ENCODE measurements around the gene RAI1. TPM values are rescaled to one million over a fixed set of nuclear protein-coding genes. Genes with fewer than 3 reads are reported as not detected.

RAI1 gene
- total and polyA plus RNA-seq, 2 experiments from 2014 or later: 0.87 to 0.89 TPM

DNA sequence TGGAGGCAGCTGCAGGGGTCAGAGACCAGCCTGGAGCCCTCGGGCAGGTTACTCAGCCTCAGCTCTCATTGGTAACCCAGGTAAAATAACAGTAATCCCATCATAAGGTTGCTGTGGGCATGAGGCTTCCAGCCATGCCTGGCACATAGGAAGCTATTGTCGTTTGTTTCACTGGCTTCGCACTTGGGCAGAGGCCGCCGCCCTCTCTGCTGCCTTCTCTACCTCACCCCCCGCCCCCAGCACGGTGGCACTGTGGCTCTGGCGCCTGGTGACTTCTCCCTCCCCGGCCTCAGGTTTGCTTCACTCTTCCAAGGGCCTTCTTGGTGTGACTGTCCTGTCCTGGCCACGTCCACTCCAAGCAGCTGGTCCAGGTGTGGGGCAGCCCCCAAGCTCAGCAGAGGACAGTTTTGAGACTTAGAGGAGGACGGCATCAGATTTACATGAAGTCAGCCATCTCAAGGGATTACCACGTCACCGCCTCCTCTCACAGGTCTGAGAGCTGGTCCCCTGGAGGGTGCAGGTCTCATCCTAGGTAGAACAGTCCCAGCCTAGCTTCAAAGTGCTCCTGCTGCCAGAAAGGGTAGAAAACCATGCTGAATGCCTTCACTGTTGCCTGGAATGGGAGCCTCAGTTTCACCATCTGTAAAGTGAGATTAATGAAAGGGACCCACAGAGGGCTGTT lies 120.7 kb downstream of the RAI1 start (continued):
- TF ChIP-seq, protein P1, sequence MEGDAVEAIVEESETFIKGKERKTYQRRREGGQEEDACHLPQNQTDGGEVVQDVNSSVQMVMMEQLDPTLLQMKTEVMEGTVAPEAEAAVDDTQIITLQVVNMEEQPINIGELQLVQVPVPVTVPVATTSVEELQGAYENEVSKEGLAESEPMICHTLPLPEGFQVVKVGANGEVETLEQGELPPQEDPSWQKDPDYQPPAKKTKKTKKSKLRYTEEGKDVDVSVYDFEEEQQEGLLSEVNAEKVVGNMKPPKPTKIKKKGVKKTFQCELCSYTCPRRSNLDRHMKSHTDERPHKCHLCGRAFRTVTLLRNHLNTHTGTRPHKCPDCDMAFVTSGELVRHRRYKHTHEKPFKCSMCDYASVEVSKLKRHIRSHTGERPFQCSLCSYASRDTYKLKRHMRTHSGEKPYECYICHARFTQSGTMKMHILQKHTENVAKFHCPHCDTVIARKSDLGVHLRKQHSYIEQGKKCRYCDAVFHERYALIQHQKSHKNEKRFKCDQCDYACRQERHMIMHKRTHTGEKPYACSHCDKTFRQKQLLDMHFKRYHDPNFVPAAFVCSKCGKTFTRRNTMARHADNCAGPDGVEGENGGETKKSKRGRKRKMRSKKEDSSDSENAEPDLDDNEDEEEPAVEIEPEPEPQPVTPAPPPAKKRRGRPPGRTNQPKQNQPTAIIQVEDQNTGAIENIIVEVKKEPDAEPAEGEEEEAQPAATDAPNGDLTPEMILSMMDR (conservative IDR thresholded peaks at IDR 0.05; ENCODE audit: low read depth in 2 of 2): no peak
- TF ChIP-seq CREB1 (CRISPR knock-in tag; IDR thresholded peaks at IDR 0.05; ENCODE audit: low read depth) (no peak), ZNF114 (CRISPR knock-in tag; IDR thresholded peaks at IDR 0.05) (no peak), EZH2phosphoT487 (IDR thresholded peaks at IDR 0.05; ENCODE audit: unreplicated experiment) (no peak), JUNB (IDR thresholded peaks at IDR 0.05; ENCODE audit: unreplicated experiment) (no peak), ZNF331 (CRISPR knock-in tag; IDR thresholded peaks at IDR 0.05; ENCODE audit: low read depth) (no peak), STAT1 (IDR thresholded peaks at IDR 0.05; ENCODE audit: unreplicated experiment) (no peak)

DNA sequence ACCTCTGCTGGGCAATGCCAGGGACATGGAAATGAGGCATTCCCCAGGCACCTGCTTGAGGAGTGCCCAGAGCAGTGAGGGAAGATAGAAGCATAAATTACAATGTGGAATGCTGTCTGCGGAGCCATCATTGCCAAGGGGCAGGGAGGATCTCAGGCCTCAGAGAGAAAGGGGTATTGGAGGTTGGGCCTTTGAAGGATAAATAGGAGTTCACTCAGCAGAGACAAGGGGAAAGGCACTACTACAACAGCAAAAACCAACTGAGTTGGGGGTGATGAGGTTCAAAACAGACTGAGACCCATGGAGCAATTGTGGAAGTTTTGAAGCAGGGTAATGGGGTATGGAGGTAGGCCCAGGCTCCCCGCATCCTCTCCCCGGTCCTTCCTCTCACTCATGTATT lies 122.7 kb downstream of the RAI1 start:
- H3K27ac ChIP-seq (ENCODE audit: low read depth): no peak overlapping the region
- no peak overlapping the region for H3K4me3 ChIP-seq
- H3K9me2 ChIP-seq (ENCODE audit: insufficient read depth): no peaks in the 10 kb centered on the region
- DNase-seq (ENCODE audit: low spot score): no peak
- ATAC-seq: no peak
- no peaks in the 10 kb centered on the region for H3K36me3 Mint-ChIP-seq (ENCODE audit: low read depth)
- no peaks in the 10 kb centered on the region for H3K36me3 ChIP-seq (ENCODE audit: insufficient read depth)
- H2AFZ ChIP-seq: no peak overlapping the region
- H3K4me1 Mint-ChIP-seq: peaks cover 13% of the 10 kb centered on the region
- H3K79me2 ChIP-seq (replicated peaks; ENCODE audit: insufficient read depth): no peaks in the 10 kb centered on the region
- no peak for TF ChIP-seq CREB1 (CRISPR knock-in tag; IDR thresholded peaks at IDR 0.05; ENCODE audit: low read depth)
- no peak for TF ChIP-seq EZH2phosphoT487 (IDR thresholded peaks at IDR 0.05; ENCODE audit: unreplicated experiment)
- TF ChIP-seq, protein P2, sequence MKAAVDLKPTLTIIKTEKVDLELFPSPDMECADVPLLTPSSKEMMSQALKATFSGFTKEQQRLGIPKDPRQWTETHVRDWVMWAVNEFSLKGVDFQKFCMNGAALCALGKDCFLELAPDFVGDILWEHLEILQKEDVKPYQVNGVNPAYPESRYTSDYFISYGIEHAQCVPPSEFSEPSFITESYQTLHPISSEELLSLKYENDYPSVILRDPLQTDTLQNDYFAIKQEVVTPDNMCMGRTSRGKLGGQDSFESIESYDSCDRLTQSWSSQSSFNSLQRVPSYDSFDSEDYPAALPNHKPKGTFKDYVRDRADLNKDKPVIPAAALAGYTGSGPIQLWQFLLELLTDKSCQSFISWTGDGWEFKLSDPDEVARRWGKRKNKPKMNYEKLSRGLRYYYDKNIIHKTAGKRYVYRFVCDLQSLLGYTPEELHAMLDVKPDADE (IDR thresholded peaks at IDR 0.05): no peak
- no peak for TF ChIP-seq EZH2 (IDR thresholded peaks at IDR 0.05; ENCODE audit: low read depth, unreplicated experiment)
- TF ChIP-seq ZNF331 (CRISPR knock-in tag; IDR thresholded peaks at IDR 0.05; ENCODE audit: low read depth): no peak
- no peaks in the 10 kb centered on the region for H3F3A ChIP-seq (replicated peaks; ENCODE audit: low read depth)
- H3K9me3 Mint-ChIP-seq: no peaks in the 10 kb centered on the region; the same call in 2 of the 3 replicates
- no peak overlapping the region for H3K4me2 ChIP-seq
- H3K4me3 Mint-ChIP-seq: no peak overlapping the region
- 0 out of 2 replicates have a peak, but pooled peaks cover 4% of the 10 kb centered on the region for H3K4me1 ChIP-seq (ENCODE audit: insufficient read depth)
- H3K27me3 Mint-ChIP-seq (ENCODE audit: insufficient read depth, low read depth, poor library complexity): peaks cover 19% of the 10 kb centered on the region
- H4K20me1 ChIP-seq (replicated peaks; ENCODE audit: insufficient read depth): no peaks in the 10 kb centered on the region; the same call in 1 of the 2 replicates
- H3K27ac Mint-ChIP-seq: no peak overlapping the region
- H3K27me3 ChIP-seq (ENCODE audit: insufficient read depth): peaks cover 13% of the 10 kb centered on the region

- no peaks in the 10 kb centered on the region; the same call in 2 of the 3 replicates for H3K9me3 Mint-ChIP-seq
- no peaks in the 10 kb centered on the region for H3K79me2 ChIP-seq (replicated peaks; ENCODE audit: insufficient read depth)
- H3K36me3 ChIP-seq (ENCODE audit: insufficient read depth): no peaks in the 10 kb centered on the region
- 0 out of 2 replicates have a peak, but pooled peaks cover 6% of the 10 kb centered on the region for H3K4me1 ChIP-seq (ENCODE audit: insufficient read depth)
- H3K4me3 Mint-ChIP-seq: no peak overlapping the region
- H3K27ac ChIP-seq (ENCODE audit: low read depth): no peak overlapping the region
- H3K4me3 ChIP-seq: no peak overlapping the region
- no peak overlapping the region for H3K27ac Mint-ChIP-seq
- H3K36me3 Mint-ChIP-seq (ENCODE audit: low read depth): no peaks in the 10 kb centered on the region
- DNase-seq (ENCODE audit: low spot score): no peak
- no peak overlapping the region for H2AFZ ChIP-seq
- H3F3A ChIP-seq (replicated peaks; ENCODE audit: low read depth): 0 out of 2 replicates have a peak, but pooled peaks cover 3% of the 10 kb centered on the region
- no peak for ATAC-seq
- H3K27me3 ChIP-seq (ENCODE audit: insufficient read depth): peaks cover 22% of the 10 kb centered on the region
- peaks cover 3% of the 10 kb centered on the region; the same call in 2 of the 3 replicates for H3K4me1 Mint-ChIP-seq
- no peaks in the 10 kb centered on the region; the same call in 1 of the 2 replicates for H4K20me1 ChIP-seq (replicated peaks; ENCODE audit: insufficient read depth)
- H3K9me2 ChIP-seq (ENCODE audit: insufficient read depth): no peaks in the 10 kb centered on the region
- H3K27me3 Mint-ChIP-seq (ENCODE audit: insufficient read depth, low read depth, poor library complexity): peaks cover 24% of the 10 kb centered on the region
- no peak overlapping the region for H3K4me2 ChIP-seq
- TF ChIP-seq ZNF114 (CRISPR knock-in tag; IDR thresholded peaks at IDR 0.05) (no peak), EZH2phosphoT487 (IDR thresholded peaks at IDR 0.05; ENCODE audit: unreplicated experiment) (no peak), POLR2AphosphoS5 (IDR thresholded peaks at IDR 0.05; ENCODE audit: low read depth) (no peak), ZNF331 (CRISPR knock-in tag; IDR thresholded peaks at IDR 0.05; ENCODE audit: low read depth) (no peak), REST (IDR thresholded peaks at IDR 0.05; ENCODE audit: unreplicated experiment) (no peak), EZH2 (IDR thresholded peaks at IDR 0.05; ENCODE audit: low read depth, unreplicated experiment) (no peak), NANOG (IDR thresholded peaks at IDR 0.05; ENCODE audit: borderline replicate concordance) (no peak)
Measured at GRCh38 chr17:17805575-17805974, 124.3 kb downstream of the RAI1 start.

All from GM23338 (cell line).